OCI-LY3 (cell line): ENCODE measurements around the gene GRAMD2A.

Experiments
- CTCF ChIP-seq: fragments of 200-600, 300-600 bp; sonication (generic); IDR thresholded peaks from 2 replicates; pipeline ENCODE4 v1.5.1; 2014; ENCODE audit warnings: antibody characterized with exemption, low read length, low read depth
- EZH2phosphoT487 ChIP-seq: fragments of 200-600 bp; shearing (Covaris generic); IDR thresholded peaks from 2 replicates; pipeline ENCODE4 v1.6.1; 2018; ENCODE audit warnings: antibody characterized with exemption, mixed run types, low read depth

- no peak for TF ChIP-seq CTCF
- no peak for TF ChIP-seq EZH2phosphoT487
Measured at GRCh38 chr15:72229076-72229946, 31.7 kb upstream of the GRAMD2A start.
